GM18873 (cell line): Measurements from ENCODE around the gene GTF3C5.
"Not testable (repeated sequence)": the region's sequence is repeated elsewhere in the genome, so short reads cannot be mapped to it uniquely, and the experiment has no call there.

ENCODE experiments used
- ATAC-seq: cut with Tn5 transposase; IDR thresholded peaks from one replicate; pipeline ENCODE4 v1.9.1; 2021; ENCODE audit warnings: mild to moderate bottlenecking, moderate library complexity, moderate number of reproducible peaks; ENCODE audit not compliant: unreplicated experiment, low FRiP score

The GTF3C5 gene

DNA sequence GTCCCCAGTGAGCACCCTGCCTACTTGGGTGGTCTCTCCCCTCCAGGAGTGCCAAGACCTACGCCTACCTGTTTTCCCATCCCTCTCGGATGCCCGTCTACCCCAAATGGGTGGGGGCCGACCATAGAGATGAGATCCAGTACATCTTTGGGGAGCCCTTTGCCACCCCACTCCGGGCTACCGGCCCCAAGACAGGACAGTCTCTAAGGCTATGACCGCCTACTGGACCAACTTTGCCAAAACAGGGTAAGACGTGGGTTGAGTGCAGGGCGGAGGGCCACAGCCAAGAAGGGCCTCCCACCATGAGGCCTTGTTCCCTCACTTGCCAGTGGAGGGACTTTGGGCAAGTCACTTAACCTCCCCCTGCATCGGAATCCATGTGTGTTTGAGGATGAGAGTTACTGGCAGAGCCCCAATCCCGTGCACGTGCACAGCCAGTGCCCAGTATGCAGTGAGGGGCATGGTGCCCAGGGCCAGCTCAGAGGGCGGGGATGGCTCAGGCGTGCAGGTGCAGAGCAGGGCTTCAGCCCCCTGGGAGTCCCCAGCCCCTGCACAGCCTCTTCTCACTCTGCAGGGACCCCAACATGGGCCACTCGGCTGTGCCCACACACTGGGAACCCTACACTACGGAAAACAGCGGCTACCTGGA is 55.5 kb downstream of the GTF3C5 start:
- ATAC-seq = not testable (repeated sequence)

DNA sequence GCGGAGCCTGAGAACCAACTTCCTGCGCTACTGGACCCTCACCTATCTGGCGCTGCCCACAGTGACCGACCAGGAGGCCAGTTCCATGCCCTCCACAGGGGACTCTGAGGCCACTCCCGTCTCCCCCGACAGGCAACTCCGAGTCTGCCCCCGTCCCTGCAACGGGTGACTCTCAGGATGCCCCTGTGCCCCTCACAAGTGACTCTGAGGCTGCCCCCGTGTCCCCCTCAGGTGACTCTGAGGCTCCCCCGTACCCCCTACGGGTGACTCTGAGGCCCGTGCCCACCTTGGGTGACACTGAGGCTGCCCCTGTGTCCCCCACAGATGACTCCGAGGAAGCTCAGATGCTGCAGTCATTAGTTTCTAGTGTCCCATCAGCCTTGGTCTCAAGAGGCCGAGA is 56.1 kb downstream of the GTF3C5 start:
- ATAC-seq = no peak

DNA sequence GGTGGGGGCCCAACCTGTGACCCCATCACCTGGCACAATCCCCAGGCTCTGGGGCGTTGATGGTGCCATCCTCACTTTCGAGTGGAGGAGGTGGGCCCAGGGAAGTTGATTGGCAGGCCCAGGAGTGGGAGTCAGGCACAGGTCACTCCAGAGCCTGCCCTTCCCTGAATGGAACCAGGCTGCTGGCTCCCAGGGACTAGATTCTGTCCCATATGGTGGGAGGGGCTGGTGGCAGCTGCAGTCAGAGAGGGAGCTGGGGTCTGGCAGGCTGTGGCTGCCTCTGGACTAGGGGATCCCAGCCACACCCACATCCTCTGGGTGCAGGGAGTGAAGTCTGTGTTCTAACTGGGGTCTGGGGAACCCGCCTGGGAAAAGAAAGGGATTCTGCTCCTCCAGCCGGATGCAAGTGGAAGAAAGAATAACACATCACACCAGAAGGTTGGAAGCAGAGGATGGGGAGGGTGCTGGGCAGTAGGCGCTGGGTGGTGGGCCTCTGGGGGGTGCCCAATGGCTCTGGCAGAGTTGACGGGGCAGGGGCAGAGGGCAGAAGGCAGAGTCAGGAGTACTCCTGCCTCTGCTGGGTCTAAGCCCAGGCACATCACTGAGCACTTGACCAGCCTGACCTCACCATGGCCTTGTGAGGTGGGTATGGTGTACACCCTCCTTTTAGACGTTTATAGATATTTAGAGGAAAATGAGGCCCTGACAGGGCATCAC is 56.8 kb downstream of the GTF3C5 start:
- no peak for ATAC-seq

DNA sequence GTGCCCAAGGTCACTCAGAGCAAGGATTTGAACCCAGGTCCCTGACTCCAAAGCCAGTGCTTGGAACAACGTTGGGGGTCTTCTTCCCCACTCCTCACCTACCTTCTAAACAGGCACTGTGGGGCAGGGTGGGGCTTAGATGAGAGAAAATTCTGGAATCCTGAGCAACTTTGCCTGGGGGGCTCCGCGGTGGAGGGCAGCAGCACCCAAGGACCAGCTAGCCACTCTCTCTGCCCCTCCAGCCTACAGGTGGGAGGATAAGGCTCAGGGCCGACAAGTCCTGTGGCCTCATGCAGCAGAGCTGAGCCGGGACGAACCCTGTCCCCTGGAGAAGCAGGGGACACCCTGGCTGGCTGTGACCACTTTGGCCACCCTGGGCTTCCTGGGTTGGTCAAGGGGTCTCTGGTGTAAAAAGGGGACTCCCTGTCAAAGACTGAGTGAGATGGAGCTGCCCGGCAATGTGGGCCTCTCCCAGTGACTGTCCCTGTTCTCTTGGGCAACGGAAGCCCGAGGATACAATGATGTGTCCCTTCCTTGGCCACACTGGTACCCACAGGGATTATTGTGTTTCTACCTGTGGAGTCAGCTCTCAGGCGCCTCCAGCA is 57.5 kb downstream of the GTF3C5 start:
- no peak for ATAC-seq

DNA sequence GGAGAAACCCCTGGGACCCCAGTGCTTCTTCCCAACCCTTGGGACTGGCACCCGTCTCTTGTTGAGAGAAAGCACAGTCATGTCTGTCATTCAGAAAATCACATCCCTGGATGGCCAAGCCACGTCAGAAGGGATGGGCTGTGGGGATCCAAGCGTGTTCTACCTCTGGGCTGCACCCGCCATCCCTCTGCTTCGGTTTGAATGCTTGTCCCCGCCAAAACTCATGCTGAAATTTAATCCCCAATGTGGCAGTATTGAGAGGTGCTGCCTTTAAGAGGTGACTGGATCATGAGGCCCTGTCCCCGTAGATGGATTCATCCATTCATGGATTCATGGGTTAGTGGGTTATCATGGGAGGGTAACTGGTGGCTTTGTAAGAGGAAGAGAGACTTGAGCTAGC is 58.0 kb downstream of the GTF3C5 start:
- ATAC-seq = no peak

DNA sequence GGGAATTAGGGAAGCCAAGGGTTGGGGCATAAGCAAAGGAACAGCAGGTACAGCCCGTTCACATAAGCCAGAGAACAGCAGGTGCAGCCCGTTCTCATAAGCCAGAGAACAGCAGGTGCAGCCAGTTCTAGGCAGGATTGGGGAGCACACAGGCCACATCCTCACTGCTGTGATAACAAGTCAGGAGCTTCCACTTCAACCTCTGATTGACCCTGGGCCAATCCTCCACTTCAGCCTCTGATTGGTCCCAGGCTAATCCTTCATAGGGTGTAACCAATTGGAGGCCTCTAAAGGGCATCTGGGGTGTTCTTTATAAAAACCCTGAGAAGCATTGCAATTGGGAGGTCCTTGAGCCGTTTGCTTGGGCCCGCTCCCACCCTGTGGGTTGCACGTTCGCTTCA is 58.5 kb downstream of the GTF3C5 start:
- no peak for ATAC-seq

DNA sequence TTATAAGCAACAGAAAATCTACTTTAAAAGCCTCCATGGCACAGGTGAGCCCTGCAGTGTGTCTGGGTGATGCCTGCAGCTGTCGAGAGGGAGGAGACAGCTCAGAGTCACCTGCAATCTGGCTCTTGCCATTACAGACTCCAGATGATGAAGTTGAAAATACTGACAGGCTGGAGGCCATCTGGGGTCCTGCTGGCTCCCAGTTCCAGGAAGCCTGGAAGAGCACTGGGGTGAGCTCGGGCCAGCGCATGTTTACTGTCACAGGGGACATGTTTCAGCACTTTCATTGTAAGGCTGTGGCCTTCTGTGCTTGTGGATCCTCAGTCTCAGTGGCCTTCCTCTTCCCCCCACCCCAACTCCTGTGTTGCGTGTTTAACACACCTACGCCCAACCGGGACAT is 59.4 kb downstream of the GTF3C5 start:
- ATAC-seq = no peak

DNA sequence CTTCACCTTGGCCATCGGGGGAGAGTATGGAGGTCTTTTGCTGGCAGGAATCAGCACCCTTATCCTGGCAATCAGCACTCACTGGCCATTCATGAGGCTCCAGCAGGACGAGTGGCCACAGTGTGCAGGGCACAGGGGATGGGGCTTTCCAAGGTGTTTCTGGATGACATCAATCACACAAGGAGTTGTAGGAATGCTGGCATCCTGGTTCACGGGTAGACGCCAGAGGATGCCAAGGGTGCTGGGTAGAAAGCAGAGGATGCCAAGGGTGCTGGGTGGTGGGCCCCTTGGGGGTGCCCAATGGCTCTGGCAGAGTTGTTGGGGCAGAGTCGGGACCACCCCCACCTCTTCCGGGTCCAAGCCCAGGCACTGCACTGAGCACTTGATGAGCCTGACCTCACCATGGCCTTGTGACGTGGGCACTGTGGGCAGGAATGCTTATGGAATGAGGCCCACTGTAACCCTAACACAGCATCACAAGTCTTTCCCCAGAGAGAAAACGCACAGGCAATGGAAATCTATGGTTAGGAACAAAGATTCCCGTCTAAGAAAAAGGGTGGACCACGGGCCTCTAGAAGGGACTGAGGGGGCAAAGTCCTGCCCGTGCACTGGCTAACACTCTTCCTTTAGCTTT is 60.1 kb downstream of the GTF3C5 start:
- ATAC-seq = no peak

DNA sequence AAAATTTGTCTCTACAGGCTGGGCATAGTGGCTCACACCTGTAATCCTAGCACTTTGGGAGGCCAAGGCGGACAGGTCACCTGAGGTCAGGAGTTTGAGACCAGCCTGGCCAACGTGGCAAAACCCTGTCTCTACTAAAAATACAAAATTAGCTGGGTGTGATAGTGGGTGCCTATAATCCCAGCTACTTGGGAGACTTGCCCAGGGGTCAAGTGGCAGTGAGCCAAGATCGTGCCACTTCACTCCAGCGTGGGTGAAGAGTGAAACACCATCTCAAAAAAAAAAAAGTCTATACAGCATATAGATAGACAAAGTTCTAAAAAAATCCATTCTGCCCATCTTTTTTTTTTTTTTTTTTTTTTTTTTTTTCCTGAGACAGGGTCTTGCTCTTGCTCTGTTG is 63.6 kb downstream of the GTF3C5 start:
- ATAC-seq = not testable (repeated sequence)

DNA sequence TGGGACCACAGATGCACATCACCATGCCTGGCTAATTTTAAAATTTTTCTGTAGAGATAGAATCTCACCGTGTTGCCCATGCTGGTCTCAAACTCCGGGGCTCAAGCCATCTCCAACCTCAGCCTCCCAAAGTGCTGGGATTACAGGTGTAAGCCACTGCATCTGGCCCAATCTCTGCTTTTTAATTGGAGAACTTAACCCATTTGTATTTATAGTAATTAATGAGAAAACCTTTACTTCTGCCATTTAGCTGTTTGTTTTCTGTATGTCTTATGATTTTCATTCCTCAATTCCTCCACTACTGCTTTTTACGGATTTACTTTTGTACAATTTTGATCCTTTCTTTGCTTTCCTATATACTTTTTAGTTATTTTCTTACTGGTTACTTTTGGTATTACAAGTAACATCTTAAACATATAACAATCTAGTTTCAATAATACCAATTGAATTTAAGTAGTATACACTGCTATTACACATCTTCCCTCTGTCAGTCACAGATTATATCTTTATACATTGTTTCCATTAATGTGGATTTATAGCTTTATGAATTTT is 64.1 kb downstream of the GTF3C5 start:
- no peak for ATAC-seq

DNA sequence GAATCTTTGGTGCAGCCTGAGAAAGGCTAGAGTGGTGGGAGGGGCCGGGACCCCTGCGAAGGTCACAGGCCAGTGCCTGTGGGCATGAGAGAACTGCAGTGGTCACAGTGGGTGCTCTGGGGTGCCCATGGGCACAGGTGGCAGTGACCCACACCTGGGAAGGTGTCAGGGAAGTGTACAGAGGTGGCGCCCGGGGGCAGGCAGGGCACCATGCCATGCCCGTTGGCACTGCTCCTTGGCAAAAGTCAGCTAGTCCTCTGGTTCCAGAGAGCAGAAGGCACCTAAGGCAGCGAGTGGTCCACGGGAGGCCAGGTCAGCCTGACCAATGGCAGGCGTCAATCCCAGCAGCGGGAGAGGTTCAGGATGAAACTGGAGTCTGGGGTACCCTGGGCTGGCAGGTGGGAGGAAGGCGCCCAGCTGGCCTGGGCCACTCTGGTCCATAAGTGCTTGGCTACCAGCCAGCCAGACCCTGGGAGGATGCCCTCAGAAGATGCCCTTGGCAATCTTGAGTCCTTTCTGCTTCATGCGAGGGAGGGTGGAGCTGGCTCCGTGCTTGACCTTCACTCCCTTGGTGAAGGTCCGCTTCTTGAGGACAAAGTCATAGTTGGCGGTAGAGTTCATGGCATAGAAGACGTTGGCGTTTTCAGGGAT is 67.4 kb downstream of the GTF3C5 start:
- ATAC-seq = no peak

DNA sequence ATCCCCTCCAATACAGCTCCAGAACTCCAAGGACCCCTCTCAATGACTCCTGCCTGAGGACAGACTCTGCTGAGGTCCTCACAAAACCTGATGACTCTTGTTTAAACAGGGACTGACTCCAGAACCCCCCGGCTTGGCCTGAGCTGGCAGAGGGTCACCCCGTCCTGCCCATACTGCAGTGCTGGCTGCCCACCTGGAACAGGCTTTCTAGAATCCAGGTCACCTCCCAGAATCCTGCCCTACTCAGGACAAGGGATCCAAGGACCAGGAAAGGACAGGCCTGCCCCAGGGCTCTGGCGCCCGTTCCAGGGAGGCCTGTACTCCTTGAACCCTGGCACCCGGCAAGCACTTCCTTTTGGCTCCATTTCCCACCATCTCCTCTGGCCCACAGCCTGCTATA is 68.1 kb downstream of the GTF3C5 start:
- no peak for ATAC-seq

DNA sequence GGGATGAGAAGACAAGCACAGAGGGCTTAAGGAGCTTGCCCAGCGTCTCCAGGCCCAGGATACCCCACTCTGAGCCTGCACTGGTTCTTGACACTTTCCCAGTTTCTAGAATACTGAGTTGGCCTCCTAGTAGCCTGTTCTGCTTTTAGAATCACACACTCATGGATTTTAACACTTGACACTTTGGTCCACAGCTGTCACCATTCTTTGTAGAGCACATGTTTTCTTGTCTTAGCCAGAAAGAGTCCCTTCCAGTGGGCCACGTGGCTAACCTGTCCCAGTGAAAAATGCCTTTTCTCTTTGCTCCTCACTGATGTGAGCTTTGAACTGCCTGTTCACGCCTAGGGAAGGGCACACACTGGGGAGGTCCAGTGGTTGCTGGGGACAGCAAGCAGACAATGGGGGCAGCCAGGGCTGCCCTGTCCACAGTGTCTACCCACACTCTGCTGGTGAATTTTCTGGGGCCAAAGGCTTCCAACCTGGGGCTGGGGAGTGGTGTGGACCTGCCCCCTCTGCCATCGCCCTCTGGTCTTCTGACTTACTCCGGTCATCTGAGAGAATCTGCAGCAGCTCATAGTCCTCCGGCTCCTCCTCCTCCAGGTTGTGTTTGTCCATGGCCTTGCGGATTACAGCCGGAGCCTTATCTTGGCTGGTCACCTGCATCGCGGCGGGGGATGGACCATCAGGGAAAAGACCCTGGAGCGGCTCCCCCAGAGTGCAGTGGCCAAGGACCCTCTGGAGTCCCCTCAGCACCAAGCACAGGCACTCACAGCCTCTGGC is 69.1 kb downstream of the GTF3C5 start:
- ATAC-seq = no peak

DNA sequence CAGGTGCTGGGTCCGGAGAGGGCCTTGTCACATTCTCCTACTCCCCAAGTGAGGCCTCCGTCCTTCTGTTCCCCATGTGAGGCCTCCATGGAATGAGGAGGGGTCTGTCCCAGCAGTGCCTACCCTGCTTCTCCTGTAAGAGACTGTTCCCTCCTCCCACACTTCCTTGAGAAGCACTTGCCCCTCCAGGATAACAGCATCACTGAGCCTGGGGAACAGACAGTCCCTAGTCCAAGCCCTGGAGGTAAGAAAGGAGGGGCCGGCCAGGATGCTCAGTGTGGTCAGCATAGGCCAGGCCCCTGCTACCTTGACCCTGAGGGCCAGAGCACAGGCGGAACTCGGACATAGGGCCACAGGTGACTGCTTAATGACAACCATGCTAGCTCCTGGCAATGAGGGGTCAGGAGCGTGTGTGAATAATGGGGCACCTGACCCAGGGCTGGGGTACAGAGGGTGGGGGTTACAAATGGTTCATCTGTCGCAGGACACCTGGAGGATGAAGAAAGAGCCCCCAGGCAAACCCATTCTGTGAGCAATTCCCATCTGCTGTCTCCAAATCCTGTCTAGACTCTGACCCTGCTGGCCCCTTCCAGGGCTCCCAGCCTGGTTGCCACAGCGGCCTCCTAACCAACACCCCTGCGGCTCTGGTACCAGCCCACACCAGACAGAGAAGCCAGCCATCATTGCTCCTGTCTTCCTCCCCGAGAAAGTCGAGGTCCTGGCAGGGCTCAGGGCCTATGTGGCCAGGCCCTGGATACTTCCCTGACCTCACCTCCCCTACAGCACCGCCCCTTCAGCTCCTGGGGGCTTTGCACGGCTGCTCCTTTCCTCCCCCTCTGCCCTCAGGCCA is 69.9 kb downstream of the GTF3C5 start:
- no peak for ATAC-seq

DNA sequence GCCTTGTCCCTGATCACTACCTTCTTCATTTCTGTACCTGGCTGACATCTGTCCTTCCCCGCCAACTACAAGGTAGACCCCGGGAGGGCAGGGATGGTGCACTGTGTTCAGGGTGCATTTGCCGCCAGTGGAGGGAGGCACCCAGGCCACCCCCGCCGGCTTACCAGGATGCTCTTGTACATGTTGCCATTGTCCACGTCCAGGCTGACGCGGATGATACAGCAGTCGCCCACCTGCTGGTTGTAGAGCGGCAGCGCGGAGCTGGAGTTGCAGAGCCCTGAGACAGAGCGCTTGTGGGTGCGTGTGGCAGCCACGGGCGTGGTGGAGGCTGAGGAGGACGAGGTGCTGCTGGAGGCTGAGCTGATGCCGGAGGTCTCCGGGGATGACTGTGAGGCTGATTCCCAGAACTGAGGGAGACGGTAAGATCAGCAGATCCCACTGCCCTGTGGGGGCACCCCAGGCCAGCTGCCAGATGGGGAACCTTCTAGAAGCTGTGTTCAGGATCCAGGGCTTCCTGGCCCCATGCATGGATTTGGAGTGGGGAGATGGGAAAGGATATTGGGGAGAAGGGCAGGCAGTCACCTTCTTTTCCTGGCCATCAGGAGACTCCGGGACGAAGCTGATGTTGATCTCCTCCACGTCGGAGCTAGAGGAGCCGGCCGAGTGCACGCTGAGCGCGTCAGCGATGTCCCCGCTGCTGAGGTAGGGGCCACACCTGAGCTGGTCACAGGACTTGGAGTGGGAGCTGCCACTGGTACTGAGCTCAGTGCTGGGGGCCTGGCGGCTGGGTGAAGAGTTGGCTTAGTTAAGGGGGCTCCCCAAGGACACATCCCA is 70.8 kb downstream of the GTF3C5 start:
- ATAC-seq = no peak

DNA sequence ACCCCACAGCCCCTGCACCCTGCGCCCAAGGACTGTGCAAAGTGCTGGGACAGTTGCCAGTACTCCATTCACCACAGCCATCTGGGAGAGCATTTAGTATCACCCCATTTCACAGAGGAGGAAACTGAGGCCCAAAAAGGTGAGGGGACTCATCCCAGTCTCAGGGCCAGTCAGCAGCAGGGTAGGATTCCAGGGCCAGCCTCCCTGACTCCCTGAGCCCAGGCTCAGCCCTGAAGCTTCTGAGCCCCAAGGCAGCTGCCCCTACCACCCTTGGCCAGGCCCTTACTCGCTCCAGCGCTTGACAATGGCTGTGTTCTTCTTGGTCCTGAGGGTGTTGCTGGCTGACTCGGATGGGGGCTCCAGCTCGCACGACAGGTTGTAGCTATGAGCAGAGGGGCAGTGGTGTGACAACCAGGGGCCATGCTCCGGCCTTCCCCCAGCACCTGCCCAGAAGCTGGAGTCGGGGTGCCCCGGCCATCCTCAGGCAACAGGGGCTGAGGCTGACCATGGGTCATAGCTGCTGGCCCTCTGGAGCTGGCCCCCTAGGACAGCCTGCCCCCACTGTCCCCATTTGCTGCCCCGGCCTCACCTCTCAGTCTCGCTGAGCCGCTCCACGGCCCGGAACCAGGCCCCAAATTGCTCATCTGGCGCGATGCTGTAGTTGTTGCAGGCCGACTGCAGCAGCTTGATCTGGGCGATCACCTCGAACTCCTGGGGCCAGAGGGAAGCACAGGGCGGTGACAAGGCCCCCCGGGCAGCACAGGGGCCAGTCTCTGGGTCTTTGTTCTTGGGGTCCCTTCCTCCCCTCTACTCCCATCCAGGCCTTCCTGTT is 71.6 kb downstream of the GTF3C5 start:
- ATAC-seq = no peak
